ENCODE measurements around the gene CDCP2. TPM values are rescaled to one million over a fixed set of nuclear protein-coding genes. Genes with fewer than 3 reads are reported as not detected.

The CDCP2 gene
- total and polyA plus RNA-seq, 2 of the 8 experiments (the other 6 are each of a cell fraction or from before 2014, with no cell fraction given), result not detected

DNA sequence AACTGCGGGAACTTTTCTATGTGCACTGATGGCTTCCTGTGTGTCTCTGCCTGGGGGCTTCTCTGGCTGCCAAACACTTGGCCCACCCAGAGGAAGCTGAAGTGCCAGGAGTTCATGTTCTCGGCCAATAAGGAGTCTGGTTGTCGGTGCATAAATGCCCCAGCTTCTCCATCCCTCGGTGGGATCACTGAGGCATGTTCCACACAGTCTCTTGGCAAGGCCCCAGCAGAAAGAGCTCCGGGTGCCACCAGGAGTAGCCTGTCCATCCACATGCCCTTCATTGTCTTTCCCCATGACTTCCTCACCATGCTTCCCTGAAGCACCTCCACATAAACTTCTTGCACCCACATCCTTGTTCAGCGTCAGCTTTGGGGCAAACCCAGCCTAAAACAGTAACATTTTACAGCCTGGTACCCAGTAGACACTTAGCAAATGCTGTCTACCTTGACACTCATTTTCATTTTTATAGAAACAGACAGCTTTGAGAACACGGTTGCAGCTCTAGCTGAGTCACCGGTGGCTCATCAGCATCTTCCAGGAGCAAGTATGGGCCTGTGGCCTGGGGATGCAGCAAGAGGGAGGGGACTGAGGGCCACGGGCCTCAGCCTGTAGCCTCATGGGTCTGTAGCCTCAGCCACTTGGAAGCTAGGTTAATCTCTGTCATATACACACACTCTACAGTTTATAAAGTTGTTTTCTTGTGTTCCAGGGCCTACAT is 14.8 kb upstream of the CDCP2 start:
- FAIRE-seq (no peak), DNase-seq (ENCODE audit: low read depth in 1 of 2, low spot score in 2 of 2) (no peak)
- Histone ChIP-seq H3K56ac (replicated peaks; ENCODE audit: insufficient read length, low read depth, low read length) (no peak overlapping the region), H3K27me3 (replicated peaks in 1 of 4; ENCODE audit: control insufficient read depth in 3 of 4, extremely low read depth in 1 of 4, insufficient read depth in 3 of 4, low read length in 3 of 4) (no peaks in the 10 kb centered on the region), H4K8ac (ENCODE audit: extremely low read depth, insufficient read depth, low read length) (no peak overlapping the region), H3K4me2 (ENCODE audit: insufficient read depth in 1 of 2, low read depth in 2 of 2, low read length in 2 of 2) (no peak overlapping the region), H3K4ac (replicated peaks; ENCODE audit: insufficient read length, low read depth, low read length) (no peak overlapping the region), H2BK120ac (replicated peaks; ENCODE audit: low read depth, low read length) (no peak overlapping the region), H2BK12ac (ENCODE audit: low read depth, low read length) (no peak overlapping the region), H3K23me2 (ENCODE audit: low read depth, low read length) (no peaks in the 10 kb centered on the region), H2BK20ac (ENCODE audit: low read length) (no peak overlapping the region), H2AFZ (ENCODE audit: low read length) (no peak overlapping the region), H3K79me2 (ENCODE audit: control insufficient read depth in 1 of 2, insufficient read depth in 2 of 2, low read length in 2 of 2) (no peaks in the 10 kb centered on the region), H3K9ac (replicated peaks in 1 of 4; ENCODE audit: extremely low read depth in 1 of 4, low read depth in 3 of 4, low read length in 3 of 4) (no peak overlapping the region), H3K23ac (ENCODE audit: insufficient read length) (no peak overlapping the region), H2AK5ac (ENCODE audit: low read depth, low read length) (no peak overlapping the region), H4K20me1 (replicated peaks in 1 of 2; ENCODE audit: control insufficient read depth in 1 of 2, insufficient read depth in 2 of 2, low read length in 2 of 2) (no peaks in the 10 kb centered on the region), H2BK15ac (ENCODE audit: low read length) (no peak overlapping the region), H4K91ac (replicated peaks; ENCODE audit: insufficient read length, low read length) (no peak overlapping the region), H3K4me3 (ENCODE audit: extremely low read depth in 1 of 4, insufficient read depth in 2 of 4, low read depth in 3 of 4, low read length in 4 of 4) (no peak overlapping the region), H2BK5ac (ENCODE audit: low read depth, low read length) (no peak overlapping the region), H4K5ac (ENCODE audit: insufficient read length, low read depth, low read length) (no peak overlapping the region), H3K4me1 (replicated peaks in 1 of 4; ENCODE audit: control insufficient read depth in 3 of 4, insufficient read depth in 4 of 4, low read length in 3 of 4) (peaks cover 0 to 7% (median 0%) of the 10 kb centered on the region in 4 experiments; a peak in 1 of 7 replicates), H3K36me3 (ENCODE audit: control insufficient read depth in 2 of 4, insufficient read depth in 4 of 4, low read length in 3 of 4) (no peaks in the 10 kb centered on the region), H3K9me3 (ENCODE audit: insufficient read depth in 2 of 2, low read depth in 1 of 2, low read length in 1 of 2) (no peaks in the 10 kb centered on the region), H3K79me1 (ENCODE audit: low read depth, low read length) (no peaks in the 10 kb centered on the region), H3K14ac (ENCODE audit: insufficient read length) (no peak overlapping the region), H3K27ac (ENCODE audit: low read depth, low read length) (no peak overlapping the region), H3K18ac (ENCODE audit: extremely low read depth, low read length) (no peak overlapping the region)
- 85% methylated on average over 9 of the region's 9 CpGs; no CpG with 5 or more reads in 1 of the 2 experiments for WGBS, 2 experiments (ENCODE audit: extremely low coverage in 1 of 2, insufficient coverage in 1 of 2, insufficient read length in 1 of 2, insufficient replicate concordance in 2 of 2, low coverage in 1 of 2, low lambda C conversion rate in 2 of 2, missing lambda C conversion rate in 1 of 2)
- POLR2A ChIA-PET (ENCODE audit: partially characterized antibody), result interaction anchor here (1.5 kb wide), 1 partner anchor 31 kb away, joined by 3 read pairs; no protein-coding TSS in a partner anchor
- TF ChIP-seq RAD21 (IDR thresholded peaks at IDR 0.05 in 1 of 2, conservative IDR thresholded peaks at IDR 0.05 in 1 of 2; ENCODE audit: low read depth in 2 of 2, low read length in 2 of 2), result no peak
- no peak for TF ChIP-seq TAF7 (optimal IDR thresholded peaks at IDR 0.05; ENCODE audit: borderline replicate concordance, low read depth, low read length)
- TF ChIP-seq, protein P1, sequence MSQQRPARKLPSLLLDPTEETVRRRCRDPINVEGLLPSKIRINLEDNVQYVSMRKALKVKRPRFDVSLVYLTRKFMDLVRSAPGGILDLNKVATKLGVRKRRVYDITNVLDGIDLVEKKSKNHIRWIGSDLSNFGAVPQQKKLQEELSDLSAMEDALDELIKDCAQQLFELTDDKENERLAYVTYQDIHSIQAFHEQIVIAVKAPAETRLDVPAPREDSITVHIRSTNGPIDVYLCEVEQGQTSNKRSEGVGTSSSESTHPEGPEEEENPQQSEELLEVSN (IDR thresholded peaks at IDR 0.05), result no peak
- TF ChIP-seq SRF (IDR thresholded peaks at IDR 0.05; ENCODE audit: low read depth, low read length), result no peak
- TF ChIP-seq PHF8 (conservative IDR thresholded peaks at IDR 0.05; ENCODE audit: low read depth, low read length), result no peak
- TF ChIP-seq TBP (IDR thresholded peaks at IDR 0.05; ENCODE audit: low read depth, low read length), result no peak
- TF ChIP-seq ZNF274 (IDR thresholded peaks at IDR 0.05; ENCODE audit: borderline replicate concordance, extremely low read depth, low read length), result no peak
- no peak for TF ChIP-seq KDM4A (IDR thresholded peaks at IDR 0.05; ENCODE audit: low read depth, low read length, severe bottlenecking)
- CTCF ChIA-PET (ENCODE audit: partially characterized antibody), result interaction anchor here (0.6 to 3.6 kb wide), 5 partner anchors 9 to 50 kb away, joined by 3 to 20 read pairs (median 6); no protein-coding TSS in a partner anchor

Data from H1 (cell line).